Measurements from ENCODE around the gene CBFA2T3. TPM values are rescaled to one million over a fixed set of nuclear protein-coding genes. Genes with fewer than 3 reads are reported as not detected.

Gene CBFA2T3
- total RNA-seq, 1 donor from 2014 or later: 32.8 TPM

DNA sequence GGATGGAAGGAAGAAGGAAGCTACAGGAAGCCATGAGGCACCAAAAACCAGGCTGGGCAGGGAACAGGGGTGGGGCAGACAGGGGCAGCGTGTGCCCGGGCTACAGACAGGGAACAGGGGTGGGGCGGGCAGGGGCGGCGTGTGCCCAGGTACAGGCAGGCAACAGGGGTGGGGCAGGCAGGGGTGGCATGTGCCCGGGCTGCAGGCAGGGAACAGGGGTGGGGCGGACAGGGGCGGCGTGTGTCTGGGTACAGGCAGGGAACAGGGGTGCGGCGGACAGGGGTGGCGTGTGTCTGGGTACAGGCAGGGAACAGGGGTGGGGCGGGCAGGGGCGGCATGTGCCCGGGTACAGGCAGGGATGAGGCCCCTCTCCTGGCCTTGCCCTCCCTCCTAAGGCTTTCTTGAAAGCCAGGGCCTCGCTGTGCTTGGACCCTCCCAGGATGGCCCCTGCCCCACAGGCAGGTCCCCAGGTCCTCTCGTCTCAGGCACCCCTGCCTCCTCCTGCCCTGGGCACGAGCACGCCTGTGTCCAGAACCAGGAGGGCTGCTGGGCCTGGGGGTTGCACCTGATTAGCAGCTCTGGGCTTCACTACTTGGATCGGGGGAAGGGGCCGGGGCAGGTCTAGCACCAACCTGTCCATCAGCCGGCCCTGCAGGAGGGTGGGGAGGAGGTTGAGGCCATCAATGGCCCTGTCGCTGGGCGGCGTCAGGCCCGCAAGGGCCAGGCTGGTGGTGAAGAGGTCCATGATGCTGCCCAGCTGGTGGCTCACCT lies 150.8 kb downstream of the CBFA2T3 start:
- DNase-seq (ENCODE audit: low spot score in 2 of 2): no peak
- Histone ChIP-seq H3K4me3 (no peak overlapping the region), H3K27ac (no peak overlapping the region), H3K9me3 (no peaks in the 10 kb centered on the region), H3K27me3 (no peaks in the 10 kb centered on the region), H3K4me1 (no peaks in the 10 kb centered on the region), H3K36me3 (peaks cover 22 to 63% of the 10 kb centered on the region in 2 donors)
- TF ChIP-seq, protein P1, sequence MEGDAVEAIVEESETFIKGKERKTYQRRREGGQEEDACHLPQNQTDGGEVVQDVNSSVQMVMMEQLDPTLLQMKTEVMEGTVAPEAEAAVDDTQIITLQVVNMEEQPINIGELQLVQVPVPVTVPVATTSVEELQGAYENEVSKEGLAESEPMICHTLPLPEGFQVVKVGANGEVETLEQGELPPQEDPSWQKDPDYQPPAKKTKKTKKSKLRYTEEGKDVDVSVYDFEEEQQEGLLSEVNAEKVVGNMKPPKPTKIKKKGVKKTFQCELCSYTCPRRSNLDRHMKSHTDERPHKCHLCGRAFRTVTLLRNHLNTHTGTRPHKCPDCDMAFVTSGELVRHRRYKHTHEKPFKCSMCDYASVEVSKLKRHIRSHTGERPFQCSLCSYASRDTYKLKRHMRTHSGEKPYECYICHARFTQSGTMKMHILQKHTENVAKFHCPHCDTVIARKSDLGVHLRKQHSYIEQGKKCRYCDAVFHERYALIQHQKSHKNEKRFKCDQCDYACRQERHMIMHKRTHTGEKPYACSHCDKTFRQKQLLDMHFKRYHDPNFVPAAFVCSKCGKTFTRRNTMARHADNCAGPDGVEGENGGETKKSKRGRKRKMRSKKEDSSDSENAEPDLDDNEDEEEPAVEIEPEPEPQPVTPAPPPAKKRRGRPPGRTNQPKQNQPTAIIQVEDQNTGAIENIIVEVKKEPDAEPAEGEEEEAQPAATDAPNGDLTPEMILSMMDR (IDR thresholded peaks at IDR 0.05): no peak
- intact Hi-C loops (cut with DNase I): no loop called here

DNA sequence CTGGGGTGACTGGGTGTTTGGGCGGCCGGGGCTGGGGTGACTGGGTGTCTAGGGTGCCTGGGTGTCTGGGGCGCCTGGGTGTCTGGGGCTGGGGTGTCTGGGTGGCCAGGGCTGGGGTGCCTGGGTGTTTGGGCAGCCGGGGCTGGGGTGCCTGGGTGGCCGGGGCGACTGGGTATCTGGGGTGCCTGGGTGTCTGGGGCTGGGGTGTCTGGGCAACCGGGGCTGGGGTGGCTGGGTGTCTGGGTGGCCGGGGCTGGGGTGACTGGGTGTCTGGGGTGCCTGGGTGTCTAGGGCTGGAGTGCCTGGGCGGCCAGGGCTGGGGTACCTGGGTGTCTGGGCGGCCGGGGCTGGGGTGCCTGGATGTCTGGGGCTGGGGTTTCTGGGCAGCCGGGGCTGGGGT lies 151.9 kb downstream of the CBFA2T3 start:
- DNase-seq (ENCODE audit: low spot score in 2 of 2): no peak
- no peaks in the 10 kb centered on the region for H3K9me3 ChIP-seq
- intact Hi-C loops (cut with DNase I): no loop called here
- no peaks in the 10 kb centered on the region for H3K27me3 ChIP-seq
- H3K4me3 ChIP-seq: no peak overlapping the region
- peaks cover 25 to 62% of the 10 kb centered on the region in 2 donors for H3K36me3 ChIP-seq
- TF ChIP-seq, protein P1 (IDR thresholded peaks at IDR 0.05): no peak
- no peaks in the 10 kb centered on the region for H3K4me1 ChIP-seq
- no peak overlapping the region for H3K27ac ChIP-seq

Other genes with a start within 250 kb of the CBFA2T3 start
- 428 TPM for gene PIEZO1, start 192.0 kb downstream of the CBFA2T3 start, total RNA-seq
- not detected for gene CDT1, start 173.4 kb downstream of the CBFA2T3 start, total RNA-seq
- gene APRT, start 165.3 kb downstream of the CBFA2T3 start, total RNA-seq: 305 TPM
- gene GALNS, start 120.3 kb downstream of the CBFA2T3 start, total RNA-seq: 62.2 TPM
- 7.6 TPM for gene TRAPPC2L, start 120.1 kb downstream of the CBFA2T3 start, total RNA-seq
- not detected for gene PABPN1L, start 110.5 kb downstream of the CBFA2T3 start, total RNA-seq
- 5.2 TPM for gene ACSF3, start 116.6 kb upstream of the CBFA2T3 start, total RNA-seq
- gene CDH15, start 194.5 kb upstream of the CBFA2T3 start, total RNA-seq: not detected
- not detected for gene SLC22A31, start 223.3 kb upstream of the CBFA2T3 start, total RNA-seq
- gene ZNF778, start 240.5 kb upstream of the CBFA2T3 start, total RNA-seq: 1.5 TPM